GM19452 (cell line): Measurements from ENCODE around the gene CSRP3.
"Not testable (repeated sequence)": the region's sequence is repeated elsewhere in the genome, so short reads cannot be mapped to it uniquely, and the experiment has no call there.

Experiments used
- ATAC-seq: cut with Tn5 transposase; IDR thresholded peaks from one replicate; pipeline ENCODE4 v1.9.1; 2021; ENCODE audit not compliant: unreplicated experiment

Gene CSRP3

DNA sequence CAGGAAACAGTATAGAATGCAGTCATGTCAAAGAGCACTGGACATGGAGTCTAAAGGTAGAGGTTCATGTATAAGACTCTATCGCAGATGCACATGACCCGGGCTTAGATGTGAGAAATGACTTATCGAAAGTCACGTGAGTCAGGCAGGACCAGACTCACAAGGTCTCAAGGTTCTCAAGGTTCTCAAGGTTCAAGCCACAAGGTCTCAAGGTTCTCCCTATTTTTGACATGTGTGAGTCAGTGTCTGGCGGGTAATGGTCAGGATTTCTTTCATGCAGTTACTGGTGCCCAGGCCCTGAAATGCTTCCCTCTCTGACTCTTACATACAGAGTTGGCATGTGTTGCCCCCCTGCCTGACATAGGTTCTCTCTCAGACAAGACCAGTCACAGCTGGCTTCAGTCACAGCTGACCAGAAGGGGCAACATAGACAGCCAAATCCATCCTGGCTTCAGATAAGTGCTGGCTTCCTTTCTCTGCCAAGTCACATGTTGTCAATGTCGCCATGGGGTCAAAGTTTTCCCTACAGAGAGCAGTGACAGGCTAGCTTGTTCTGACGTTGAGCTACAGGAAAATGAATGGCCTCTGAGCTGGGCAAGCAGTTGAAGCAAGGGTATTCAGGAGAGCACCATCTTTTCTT is 10.1 kb downstream of the CSRP3 start:
- no peak for ATAC-seq

DNA sequence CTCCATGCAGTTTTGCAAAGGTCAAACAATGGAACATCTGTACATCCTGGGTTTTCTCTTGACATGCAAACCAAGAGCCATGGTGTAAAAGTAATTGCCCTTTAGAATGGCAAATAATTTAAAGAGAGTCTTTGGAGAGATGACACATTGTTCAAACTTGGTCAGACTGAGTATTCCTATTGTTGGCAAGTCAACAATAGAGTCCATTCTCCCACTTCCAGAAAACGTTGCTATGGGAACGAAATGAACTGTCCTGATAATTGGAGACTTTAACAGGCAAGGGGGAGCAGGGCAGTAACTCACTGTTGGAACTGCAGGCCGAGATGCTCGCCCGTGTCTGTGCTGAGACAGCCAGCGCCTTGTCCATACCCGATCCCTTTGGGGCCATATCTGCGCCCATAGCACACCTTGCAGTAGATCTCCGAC is 13.9 kb downstream of the CSRP3 start:
- no peak for ATAC-seq

GRCh38 chr11:19187114-19187832 is 14.5 kb downstream of the CSRP3 start:
- ATAC-seq = no peak

DNA sequence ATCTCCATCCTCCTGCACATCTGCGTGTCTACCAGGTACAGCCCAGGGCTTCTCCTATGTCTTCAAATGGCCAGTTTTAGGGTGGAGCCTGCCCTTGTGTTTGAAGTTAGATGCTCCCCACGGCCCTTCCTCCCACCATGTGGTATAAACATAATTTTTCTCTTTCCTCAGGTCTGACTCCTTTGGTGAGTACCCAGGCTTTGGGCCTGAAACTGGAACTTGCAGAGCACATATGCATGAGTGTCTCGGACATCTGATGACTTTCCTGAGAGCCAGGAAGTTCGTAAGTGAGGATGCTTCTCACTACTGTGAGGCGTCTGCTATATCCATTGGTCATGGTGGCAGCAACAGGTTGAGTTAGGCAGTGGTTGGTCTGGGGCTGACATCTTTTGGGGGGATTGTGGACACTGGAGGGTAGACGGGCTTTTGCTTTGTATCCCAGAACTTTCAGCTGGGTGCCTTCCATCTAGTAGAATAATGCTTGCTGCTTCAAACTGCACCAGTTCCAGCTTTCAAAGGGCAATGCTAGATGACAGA is 16.2 kb downstream of the CSRP3 start:
- no peak for ATAC-seq

- no peak for ATAC-seq
Observed at GRCh38 chr11:19185036-19185435, 16.7 kb downstream of the CSRP3 start.

DNA sequence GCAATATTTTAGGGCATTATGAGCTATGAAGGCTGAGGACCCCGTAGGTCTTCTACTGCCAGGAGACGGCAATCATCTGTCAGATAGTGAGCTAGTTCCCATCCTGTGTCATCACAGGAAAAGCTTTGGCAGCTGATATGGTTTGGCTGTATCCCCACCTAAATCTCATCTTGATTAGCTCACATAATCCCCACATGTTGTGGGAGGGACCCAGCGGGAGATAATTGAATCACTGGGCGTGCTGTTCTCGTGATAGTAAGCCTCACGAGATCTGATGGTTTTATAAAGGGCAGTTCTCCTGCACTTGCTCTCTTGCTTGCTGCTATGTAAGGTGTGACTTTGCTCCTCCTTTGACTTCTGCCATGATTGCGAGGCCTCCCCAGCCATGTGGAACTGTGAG is 18.1 kb downstream of the CSRP3 start:
- no peak for ATAC-seq

- ATAC-seq = no peak
Observed at GRCh38 chr11:19181531-19182261, 20.1 kb downstream of the CSRP3 start.

GRCh38 chr11:19176629-19177186 is 25.1 kb downstream of the CSRP3 start:
- ATAC-seq = no peak

- no peak for ATAC-seq
Observed at GRCh38 chr11:19173964-19174638, 27.7 kb downstream of the CSRP3 start.

DNA sequence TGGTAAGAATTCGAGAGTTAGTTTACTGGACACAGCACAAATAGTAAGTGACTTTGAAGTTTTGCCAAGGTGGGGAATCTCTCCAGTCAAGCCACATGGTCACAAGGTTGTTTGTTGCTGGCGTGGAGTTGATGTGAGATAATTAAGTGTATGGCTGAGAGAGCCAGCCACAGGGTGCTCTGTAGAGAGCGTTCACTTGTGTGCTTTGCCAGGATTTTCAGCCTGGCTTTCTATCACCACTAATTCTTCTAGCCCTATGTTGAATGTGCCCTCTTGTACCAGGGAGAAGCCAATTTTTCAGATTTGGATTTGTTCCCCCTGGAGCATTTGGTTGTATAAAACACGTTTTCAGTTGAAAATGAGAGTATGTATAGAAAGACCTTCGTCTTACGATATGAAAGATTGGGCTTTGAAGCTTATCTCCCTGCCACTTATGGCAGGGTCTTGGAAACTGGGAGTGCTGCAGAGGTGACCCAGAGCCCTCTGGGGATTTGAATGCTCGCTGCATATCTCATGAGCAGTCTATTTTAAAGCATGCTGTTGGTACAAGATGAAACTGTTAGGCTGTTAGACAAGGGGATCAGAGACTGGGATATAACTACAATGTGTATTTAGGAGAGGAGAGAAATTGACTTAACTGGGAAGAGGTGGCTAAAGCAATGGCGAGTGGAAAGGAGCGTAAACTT is 28.6 kb downstream of the CSRP3 start:
- no peak for ATAC-seq

DNA sequence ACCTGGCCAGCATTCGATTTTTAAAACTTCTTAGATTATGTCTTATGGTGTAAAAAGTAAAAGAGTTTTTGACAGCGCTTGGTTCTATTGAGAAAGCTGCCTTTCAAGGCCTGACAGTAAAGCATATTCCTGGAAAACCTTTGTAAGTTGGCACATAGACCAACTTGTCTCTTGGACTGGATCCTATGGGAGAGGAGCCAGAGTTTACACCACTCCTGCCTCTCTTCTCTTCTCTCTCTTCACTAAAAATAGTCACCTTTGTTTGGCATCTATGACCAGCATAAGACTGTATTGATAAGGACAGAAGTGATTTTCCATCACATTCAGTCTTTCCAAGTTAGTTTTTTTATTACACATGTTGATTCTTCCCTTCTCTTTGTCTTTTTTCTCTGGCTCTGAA is 33.7 kb downstream of the CSRP3 start:
- ATAC-seq = no peak

GRCh38 chr11:19164881-19165280 is 36.9 kb downstream of the CSRP3 start:
- ATAC-seq = no peak

DNA sequence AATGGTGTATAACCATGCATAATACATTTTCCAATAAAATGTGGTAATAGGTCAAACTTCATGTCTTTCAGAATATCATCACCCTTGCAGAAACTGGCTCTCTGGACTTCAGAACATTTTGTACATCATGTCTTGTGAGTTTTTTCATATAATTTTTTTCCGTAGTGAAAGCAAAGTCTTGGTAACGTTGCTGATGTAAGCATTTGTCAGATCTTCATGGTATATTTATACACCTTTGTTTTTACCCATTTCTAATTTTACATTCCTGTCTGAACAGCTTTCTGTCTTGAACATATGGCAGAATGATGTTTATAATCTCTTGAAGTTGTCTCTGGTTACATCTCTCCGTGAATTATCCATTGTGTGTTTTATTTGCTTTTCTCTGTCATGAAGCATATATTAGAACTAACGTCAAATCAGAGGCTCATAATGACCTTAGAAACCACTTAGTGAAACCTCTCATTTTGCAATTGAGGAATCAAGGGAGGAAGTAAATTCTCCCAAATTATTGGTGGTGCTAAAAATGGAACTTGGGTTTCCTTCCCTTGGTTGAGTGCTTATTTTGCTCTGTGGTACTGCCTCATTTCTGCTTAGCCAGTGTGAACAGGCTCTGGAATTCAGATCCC is 37.4 kb downstream of the CSRP3 start:
- no peak for ATAC-seq

DNA sequence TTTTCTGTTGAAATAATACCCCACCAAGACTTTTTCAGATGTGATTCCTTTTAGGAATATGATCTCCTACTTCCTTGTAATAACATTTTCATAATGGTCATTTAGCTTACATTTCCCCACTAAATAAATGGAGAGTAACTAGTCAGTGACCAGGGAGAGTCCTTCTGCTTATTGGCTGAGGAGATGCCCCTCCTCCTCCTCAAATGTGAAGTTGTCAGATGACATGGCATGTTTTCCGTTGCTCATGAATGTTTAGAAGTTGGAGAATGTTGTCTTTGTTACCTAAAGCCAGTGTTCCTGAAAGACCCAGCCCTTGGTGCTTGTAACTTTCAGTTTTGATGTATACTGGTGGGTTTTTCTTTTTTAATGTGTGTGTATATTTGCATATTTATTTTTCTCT is 38.2 kb downstream of the CSRP3 start:
- ATAC-seq = no peak

GRCh38 chr11:19162951-19163505 is 38.8 kb downstream of the CSRP3 start:
- ATAC-seq = no peak

GRCh38 chr11:19161651-19162050 is 40.1 kb downstream of the CSRP3 start:
- ATAC-seq = no peak

DNA sequence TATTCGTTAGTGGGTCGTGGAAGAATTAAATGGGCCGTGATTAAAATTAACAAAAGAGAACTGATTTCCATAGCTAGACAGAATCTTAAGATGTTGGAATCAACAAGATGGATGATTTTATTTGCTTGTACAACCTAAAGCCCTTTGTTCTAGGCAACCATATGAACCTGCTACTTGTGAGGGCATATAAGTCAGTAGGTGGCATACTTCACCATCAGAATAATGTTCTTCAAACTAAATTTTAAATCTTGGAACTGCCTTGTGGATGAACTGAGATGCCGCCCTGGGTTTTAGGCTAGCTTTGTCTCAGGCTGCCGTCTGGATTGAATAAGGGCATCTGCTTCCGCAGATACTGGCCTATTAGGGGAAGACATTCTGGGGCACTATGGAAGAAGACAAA is 40.9 kb downstream of the CSRP3 start:
- ATAC-seq = no peak

DNA sequence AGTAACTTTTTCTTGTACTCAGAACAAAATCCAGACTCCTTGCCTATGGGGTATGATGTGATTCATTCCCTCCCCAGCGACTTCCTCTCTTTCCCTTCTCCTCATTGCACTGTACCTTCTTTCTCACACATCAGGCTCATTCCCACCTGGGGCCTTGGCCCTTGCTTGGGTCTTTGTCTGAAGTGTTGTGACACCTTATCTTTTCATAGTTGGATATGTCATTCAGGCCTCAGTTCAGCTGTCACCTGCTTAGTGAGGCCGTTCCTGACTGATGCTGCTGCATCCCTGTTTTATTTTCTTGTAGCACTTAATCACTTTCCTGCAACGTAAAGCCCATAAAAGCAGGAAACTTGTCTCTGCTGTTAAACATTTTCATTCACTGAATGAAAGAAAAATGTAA is 44.9 kb downstream of the CSRP3 start:
- no peak for ATAC-seq

DNA sequence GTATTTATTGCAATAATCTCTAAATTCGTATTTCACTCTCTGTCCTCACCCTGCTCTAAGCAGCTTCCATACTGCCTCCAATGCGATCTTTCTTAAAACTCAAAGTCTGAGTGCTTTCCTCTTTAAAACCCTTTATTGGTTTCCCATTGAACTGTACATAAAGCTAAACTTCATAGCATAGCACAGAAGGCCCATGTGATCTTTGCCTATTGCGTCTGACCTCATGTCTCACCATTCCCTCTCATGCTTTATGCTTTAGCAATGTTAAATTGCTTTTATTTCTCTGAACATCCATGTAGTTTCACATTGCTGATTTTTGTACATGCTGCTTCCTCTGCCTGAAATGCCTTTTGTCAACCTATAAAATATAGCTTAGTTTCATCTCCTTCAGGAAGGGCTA is 56.5 kb downstream of the CSRP3 start:
- no peak for ATAC-seq

- not testable (repeated sequence) for ATAC-seq
Observed at GRCh38 chr11:19136884-19137283, 64.9 kb downstream of the CSRP3 start.
